Astrocyte of the cerebellum (primary cell): ENCODE measurements around the gene NNMT.

Experiments used
- DNase-seq: peaks from one replicate; pipeline ENCODE4 v3.0.0-alpha.2; 2011; ENCODE audit warnings: low read depth
- H3K4me3 ChIP-seq: 2 replicates; pipeline ENCODE4 v1.5.1; 2011; ENCODE audit warnings: mild to moderate bottlenecking, low read depth, low read length, moderate library complexity
- in situ Hi-C: cut with HindIII; loops from 2 replicates; pipeline ENCODE4 v1.10.0; 2017; ENCODE audit warnings: low sequenced_read_pairs
- TF ChIP-seq, protein P1 (sequence below): IDR thresholded peaks from 2 replicates; pipeline ENCODE4 v1.5.1; 2012; ENCODE audit warnings: low read length, low read depth, moderate library complexity, mild to moderate bottlenecking; ENCODE audit errors: missing control alignments

Gene NNMT

DNA sequence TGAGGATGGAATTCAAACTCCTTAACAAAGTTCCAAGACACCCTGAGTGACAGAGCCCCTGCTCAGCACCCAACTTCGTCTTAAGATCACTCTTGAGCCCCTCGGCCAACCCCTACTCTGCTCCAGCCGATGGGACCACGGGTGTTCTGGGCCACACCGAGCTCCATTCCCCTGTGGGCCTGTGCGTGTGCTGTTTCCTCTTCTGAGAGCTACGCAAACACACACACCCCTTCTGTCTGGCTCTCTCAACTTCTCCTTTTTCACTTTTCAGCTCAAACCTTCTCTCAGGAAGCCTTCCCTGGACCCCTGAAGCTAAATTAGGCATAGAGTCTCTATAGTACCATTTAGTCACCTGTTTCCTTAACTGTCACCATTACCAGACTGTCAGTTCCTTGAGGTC is 37.5 kb upstream of the NNMT start:
- H3K4me3 ChIP-seq, result no peak overlapping the region
- in situ Hi-C loops, result loop anchor here (5.0 kb wide), 1 partner anchor 91 kb away; no protein-coding TSS in a partner anchor
- DNase-seq, result no peak
- TF ChIP-seq, protein P1, sequence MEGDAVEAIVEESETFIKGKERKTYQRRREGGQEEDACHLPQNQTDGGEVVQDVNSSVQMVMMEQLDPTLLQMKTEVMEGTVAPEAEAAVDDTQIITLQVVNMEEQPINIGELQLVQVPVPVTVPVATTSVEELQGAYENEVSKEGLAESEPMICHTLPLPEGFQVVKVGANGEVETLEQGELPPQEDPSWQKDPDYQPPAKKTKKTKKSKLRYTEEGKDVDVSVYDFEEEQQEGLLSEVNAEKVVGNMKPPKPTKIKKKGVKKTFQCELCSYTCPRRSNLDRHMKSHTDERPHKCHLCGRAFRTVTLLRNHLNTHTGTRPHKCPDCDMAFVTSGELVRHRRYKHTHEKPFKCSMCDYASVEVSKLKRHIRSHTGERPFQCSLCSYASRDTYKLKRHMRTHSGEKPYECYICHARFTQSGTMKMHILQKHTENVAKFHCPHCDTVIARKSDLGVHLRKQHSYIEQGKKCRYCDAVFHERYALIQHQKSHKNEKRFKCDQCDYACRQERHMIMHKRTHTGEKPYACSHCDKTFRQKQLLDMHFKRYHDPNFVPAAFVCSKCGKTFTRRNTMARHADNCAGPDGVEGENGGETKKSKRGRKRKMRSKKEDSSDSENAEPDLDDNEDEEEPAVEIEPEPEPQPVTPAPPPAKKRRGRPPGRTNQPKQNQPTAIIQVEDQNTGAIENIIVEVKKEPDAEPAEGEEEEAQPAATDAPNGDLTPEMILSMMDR, result no peak

DNA sequence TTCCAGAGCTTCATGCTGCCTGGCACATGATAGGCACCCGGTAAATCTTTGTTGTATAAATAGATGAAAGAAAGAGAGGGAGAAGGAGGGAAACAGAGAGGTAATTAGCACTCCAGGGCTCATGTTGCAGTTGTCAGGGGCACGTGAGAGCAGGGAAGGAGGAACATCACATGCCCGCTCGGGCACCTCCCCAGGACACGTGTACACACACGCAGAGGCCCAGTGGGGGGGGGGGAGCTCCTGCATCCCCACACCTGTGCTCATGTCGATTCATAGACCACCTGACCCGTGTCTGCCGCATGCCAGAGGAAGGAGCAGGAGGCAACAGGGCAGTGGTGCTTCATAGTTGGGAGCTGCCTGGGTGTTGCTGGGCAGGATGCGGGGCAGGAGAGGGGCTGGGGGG is 37.1 kb upstream of the NNMT start:
- H3K4me3 ChIP-seq, result no peak overlapping the region
- in situ Hi-C loops, result loop anchor here (5.0 kb wide), 1 partner anchor 92 kb away; no protein-coding TSS in a partner anchor
- no peak for DNase-seq
- TF ChIP-seq, protein P1, result no peak

DNA sequence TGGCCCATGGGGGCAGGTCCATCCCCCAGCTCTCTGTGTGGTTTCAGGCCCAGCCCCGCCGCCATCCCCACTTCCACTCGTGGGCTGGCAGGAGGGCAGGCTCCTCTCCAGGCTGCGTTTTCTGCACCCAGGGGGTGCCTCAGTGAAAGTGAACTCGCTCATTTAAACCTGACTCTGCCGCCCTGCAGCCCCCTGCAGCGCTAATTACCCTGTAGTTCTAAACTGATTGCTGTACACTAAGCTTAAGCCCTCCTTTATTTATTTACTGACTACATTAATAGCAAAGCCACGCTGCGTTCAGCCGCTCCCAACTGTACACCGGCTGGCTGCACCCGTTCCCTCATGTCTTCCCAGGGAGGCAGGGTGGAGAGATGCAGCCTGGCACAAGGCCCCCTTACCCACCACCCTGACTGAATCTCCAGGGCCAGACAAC is 36.6 kb upstream of the NNMT start:
- H3K4me3 ChIP-seq, result no peak overlapping the region
- in situ Hi-C loops, result loop anchor here (5.0 kb wide), 1 partner anchor 92 kb away; no protein-coding TSS in a partner anchor
- TF ChIP-seq, protein P1, result no peak
- no peak for DNase-seq

DNA sequence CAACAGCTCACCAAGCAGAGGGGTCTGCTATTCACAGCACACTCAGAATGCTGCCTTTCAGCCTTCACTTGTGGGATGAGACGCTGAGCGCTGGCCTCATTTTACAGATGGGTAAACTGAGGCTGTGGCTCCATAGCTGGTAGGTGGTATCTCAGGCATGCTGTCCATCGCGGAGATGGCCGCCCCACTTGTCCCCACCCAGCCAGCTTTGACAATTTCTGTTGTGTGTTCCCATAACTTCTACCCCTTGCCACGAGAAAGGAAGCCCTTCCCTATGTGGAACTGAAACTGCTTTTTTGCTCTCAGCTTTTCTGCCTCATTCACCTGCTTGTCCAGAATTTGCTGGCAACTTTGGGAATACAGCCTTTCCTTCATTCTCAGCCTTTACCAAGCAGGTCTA is 36.1 kb upstream of the NNMT start:
- DNase-seq, result no peak
- in situ Hi-C loops, result loop anchor here (5.0 to 10.0 kb wide), 3 partner anchors 115 to 353 kb away; no protein-coding TSS in a partner anchor
- TF ChIP-seq, protein P1, result no peak
- no peak overlapping the region for H3K4me3 ChIP-seq

DNA sequence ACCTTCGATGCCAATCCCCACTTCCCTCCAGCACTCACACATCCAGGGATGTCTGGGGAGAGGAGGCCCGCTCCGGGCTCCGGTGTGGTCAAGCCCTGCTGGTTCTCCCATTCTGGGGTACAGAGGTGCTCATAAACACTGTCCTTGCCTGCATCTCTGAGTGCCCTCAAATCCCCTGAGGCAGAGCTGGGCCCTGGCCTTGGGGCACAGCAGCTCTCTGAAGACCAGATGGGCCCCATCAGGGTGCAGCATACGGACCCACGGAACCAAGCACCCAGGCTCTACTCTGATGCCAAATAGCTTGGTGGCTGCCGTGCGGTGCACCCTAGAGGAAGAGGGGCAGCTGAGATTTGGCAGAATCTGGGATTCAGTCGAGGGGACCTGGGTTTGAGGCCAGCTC is 35.7 kb upstream of the NNMT start:
- no peak overlapping the region for H3K4me3 ChIP-seq
- TF ChIP-seq, protein P1, result no peak
- DNase-seq, result no peak
- in situ Hi-C loops, result loop anchor here (5.0 to 10.0 kb wide), 3 partner anchors 116 to 353 kb away; no protein-coding TSS in a partner anchor

DNA sequence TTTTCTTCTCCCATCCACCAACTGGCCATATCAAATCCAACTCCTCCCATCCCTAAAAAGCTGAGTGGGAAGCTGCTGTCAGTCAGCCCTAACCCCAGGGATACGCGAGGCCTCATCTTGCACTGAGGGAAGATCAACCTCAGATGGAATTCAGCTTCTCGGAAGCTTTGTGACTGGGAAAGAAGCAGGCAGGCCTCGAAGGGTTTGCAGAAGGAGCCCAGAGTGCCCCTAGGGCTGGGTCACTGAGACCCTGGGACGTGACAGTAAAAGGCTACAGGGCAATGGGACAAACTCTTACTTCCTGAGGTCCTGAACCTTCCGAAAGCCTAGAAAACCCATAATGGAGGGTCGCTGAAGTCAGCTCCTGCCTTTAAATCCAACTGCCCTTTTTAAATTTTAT is 34.4 kb upstream of the NNMT start:
- TF ChIP-seq, protein P1, result no peak
- DNase-seq, result no peak
- in situ Hi-C loops, result loop anchor here (5.0 to 10.0 kb wide), 3 partner anchors 117 to 354 kb away; no protein-coding TSS in a partner anchor
- no peak overlapping the region for H3K4me3 ChIP-seq
